GM23248 (cell line): ENCODE data around the gene NUP50. TPM values are rescaled to one million over a fixed set of nuclear protein-coding genes. Genes with fewer than 3 reads are reported as not detected.

Experiments used
- DNase-seq: peaks from one replicate; pipeline ENCODE4 v3.0.0-alpha.2; 2015
- H2AFZ ChIP-seq: fragments of 200-600 bp; sonication (generic); 2 replicates; pipeline ENCODE4 v1.6.1; 2016; ENCODE audit warnings: antibody characterized with exemption
- H3F3A ChIP-seq: fragments of 200-600 bp; sonication (generic); 2 replicates; pipeline ENCODE4 v1.6.1; 2016; ENCODE audit warnings: mild to moderate bottlenecking, antibody characterized with exemption, mixed run types; ENCODE audit not compliant: insufficient read depth
- H3K27ac ChIP-seq: fragments of 200-600 bp; sonication (generic); 2 replicates; pipeline ENCODE4 v1.5.1; 2016; ENCODE audit warnings: mild to moderate bottlenecking
- H3K27me3 ChIP-seq: fragments of 200-600 bp; sonication (generic); replicated peaks from 2 replicates; pipeline ENCODE4 v1.6.1; 2016; ENCODE audit warnings: mild to moderate bottlenecking; ENCODE audit not compliant: insufficient read depth
- H3K36me3 ChIP-seq: fragments of 200-600 bp; sonication (generic); 2 replicates; pipeline ENCODE4 v1.6.1; 2016; ENCODE audit warnings: low read depth, mild to moderate bottlenecking
- H3K4me1 ChIP-seq: fragments of 200-600 bp; sonication (generic); 2 replicates; pipeline ENCODE4 v1.6.1; 2016; ENCODE audit warnings: mild to moderate bottlenecking; ENCODE audit not compliant: insufficient read depth
- H3K4me2 ChIP-seq: fragments of 200-600 bp; sonication (generic); one replicate; pipeline ENCODE4 v1.6.1; 2016; ENCODE audit warnings: mild to moderate bottlenecking; ENCODE audit not compliant: unreplicated experiment
- H3K4me3 ChIP-seq: fragments of 200-600 bp; sonication (generic); 2 replicates; pipeline ENCODE4 v1.5.1; 2016; ENCODE audit warnings: mild to moderate bottlenecking
- H3K79me2 ChIP-seq: fragments of 200-600 bp; sonication (generic); 2 replicates; pipeline ENCODE4 v1.6.1; 2016; ENCODE audit warnings: mild to moderate bottlenecking; ENCODE audit not compliant: insufficient read depth
- H3K9ac ChIP-seq: fragments of 200-600 bp; sonication (generic); 2 replicates; pipeline ENCODE4 v1.6.1; 2016; ENCODE audit warnings: mild to moderate bottlenecking
- H3K9me2 ChIP-seq: fragments of 200-600 bp; sonication (generic); 2 replicates; pipeline ENCODE4 v1.6.1; 2016; ENCODE audit warnings: mixed run types, mild to moderate bottlenecking, moderate library complexity; ENCODE audit not compliant: insufficient read depth
- H3K9me3 ChIP-seq: fragments of 200-600 bp; sonication (generic); one replicate; pipeline ENCODE4 v1.6.1; 2017; ENCODE audit warnings: low read depth
- H4K20me1 ChIP-seq: fragments of 200-600 bp; sonication (generic); 2 replicates; pipeline ENCODE4 v1.6.0; 2016; ENCODE audit not compliant: insufficient read depth
- EZH2 ChIP-seq: fragments of 200-600 bp; sonication (generic); IDR thresholded peaks from 2 replicates; pipeline ENCODE4 v1.6.1; 2018; ENCODE audit warnings: antibody characterized with exemption, mild to moderate bottlenecking; ENCODE audit not compliant: insufficient read depth, poor library complexity, severe bottlenecking
- EZH2phosphoT487 ChIP-seq: fragments of 200-600 bp; sonication (generic); IDR thresholded peaks from 2 replicates; pipeline ENCODE4 v1.6.1; 2018; ENCODE audit warnings: antibody characterized with exemption, moderate library complexity, mild to moderate bottlenecking, low read depth; ENCODE audit not compliant: insufficient read depth
- WGBS, 2 experiments: methylation state at CpG; one replicate each; pipeline ENCODE4 v1.1.6; 2015 to 2017; ENCODE audit warnings: low lambda C conversion rate in 2 of 2, low coverage in 1 of 2; ENCODE audit errors: missing lambda C conversion rate in 2 of 2; 5-methylcytosine and 5-hydroxymethylcytosine counted together
- in situ Hi-C: fragments of 300-500 bp; cut with MboI; formaldehyde crosslinking; loops from 2 replicates; pipeline ENCODE4 v1.15.0; 2020
- polyA plus RNA-seq: library from polyadenylated mRNA; unstranded; fragments of >200 nt; fragmentation: Nextera tagmentation; extraction: Ambion mirVana; gene quantifications from 2 replicates; pipeline ENCODE4 v1.2.1, GENCODE V29; 2016
- total RNA-seq: library from RNA; depleted of rRNA; stranded (reverse); fragments of >200 nt; shearing (Covaris generic); gene quantifications from 2 replicates; pipeline ENCODE4 v1.2.3, GENCODE V29; 2014; rRNA removed

The NUP50 gene, protein sequence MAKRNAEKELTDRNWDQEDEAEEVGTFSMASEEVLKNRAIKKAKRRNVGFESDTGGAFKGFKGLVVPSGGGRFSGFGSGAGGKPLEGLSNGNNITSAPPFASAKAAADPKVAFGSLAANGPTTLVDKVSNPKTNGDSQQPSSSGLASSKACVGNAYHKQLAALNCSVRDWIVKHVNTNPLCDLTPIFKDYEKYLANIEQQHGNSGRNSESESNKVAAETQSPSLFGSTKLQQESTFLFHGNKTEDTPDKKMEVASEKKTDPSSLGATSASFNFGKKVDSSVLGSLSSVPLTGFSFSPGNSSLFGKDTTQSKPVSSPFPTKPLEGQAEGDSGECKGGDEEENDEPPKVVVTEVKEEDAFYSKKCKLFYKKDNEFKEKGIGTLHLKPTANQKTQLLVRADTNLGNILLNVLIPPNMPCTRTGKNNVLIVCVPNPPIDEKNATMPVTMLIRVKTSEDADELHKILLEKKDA
- total RNA-seq (30.8 and 91.7 TPM in 2 replicates), polyA plus RNA-seq (21.1 and 22.3 TPM in 2 replicates)

DNA sequence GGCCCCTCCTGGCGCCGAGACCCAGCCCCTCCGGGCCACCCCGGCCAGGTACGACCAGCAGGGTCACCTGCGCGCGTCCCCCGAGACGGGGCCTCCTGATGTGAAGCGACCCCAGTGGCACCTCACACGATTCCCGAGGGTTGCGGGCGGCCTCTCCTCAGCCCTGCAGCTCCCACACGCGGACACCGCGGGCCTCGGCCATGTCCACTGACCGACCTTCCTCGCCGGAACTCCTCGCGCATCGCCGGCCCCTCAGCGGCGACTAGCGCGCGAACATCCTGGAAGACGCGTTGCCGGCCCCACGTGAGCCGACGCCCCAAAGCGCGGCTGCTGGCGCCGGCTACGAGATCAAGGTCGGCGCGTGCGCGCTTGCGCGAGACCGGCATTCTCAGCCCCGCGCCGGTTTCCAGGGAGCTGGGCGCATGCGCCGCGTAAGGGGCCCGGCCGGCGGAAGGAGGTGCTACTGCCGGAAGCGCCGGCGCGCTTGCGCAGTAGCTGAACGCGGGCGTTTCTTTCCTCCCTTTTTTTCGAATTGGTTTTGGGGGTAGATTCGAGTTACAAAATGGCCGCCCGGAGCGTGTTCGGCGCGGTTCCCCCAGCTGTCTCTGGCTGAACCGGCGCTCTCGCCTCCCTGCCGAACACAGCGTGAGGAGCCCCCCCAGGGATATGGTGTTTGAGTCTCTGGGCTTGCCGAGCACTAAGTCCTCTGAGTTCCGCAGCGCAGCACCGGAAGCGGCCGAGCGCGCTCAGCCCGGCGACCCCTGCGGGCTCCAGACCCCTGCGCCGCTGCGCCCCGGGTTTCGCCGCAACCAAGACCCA lies at the start of gene NUP50:
Gene NUP50 (plus strand): TSS at position 475 of the 819 bp plus-strand sequence. CDS start 4,253 bp downstream, outside the sequence.
- Histone ChIP-seq H3K9me3 (no peaks in the 10 kb centered on the region), H3K79me2 (peaks cover 81% of the 10 kb centered on the region), H3F3A (peaks cover 26% of the 10 kb centered on the region), H4K20me1 (no peaks in the 10 kb centered on the region), H3K4me1 (peaks cover 27% of the 10 kb centered on the region), H3K4me2 (peak within 1 kb of the TSS; percentile 91), H3K9ac (peak within 1 kb of the TSS; percentile 91), H3K27me3 (no peaks in the 10 kb centered on the region), H2AFZ (peak within 1 kb of the TSS; percentile 91), H3K4me3 (peak within 1 kb of the TSS; percentile 88), H3K36me3 (peaks cover 7% of the 10 kb centered on the region; the same call in 1 of the 2 replicates), H3K27ac (peak within 1 kb of the TSS; percentile 73), H3K9me2 (no peaks in the 10 kb centered on the region)
- WGBS, 2 experiments: 0 to 1% methylated on average over 91 of the region's 100 CpGs
- DNase-seq: peak; percentile 99
- in situ Hi-C loops: no loop called here
- TF ChIP-seq EZH2: no peak
- no peak for TF ChIP-seq EZH2phosphoT487

GRCh38 chr22:45120440-45120839 lies 43.3 kb upstream of the NUP50 start:
- TF ChIP-seq EZH2 (no peak), EZH2phosphoT487 (no peak)
- no peaks in the 10 kb centered on the region for H3K9me3 ChIP-seq
- 83 to 87% methylated on average over 9 of the region's 9 CpGs for WGBS, 2 experiments
- no peaks in the 10 kb centered on the region for H3K79me2 ChIP-seq
- no peak overlapping the region for H2AFZ ChIP-seq
- H3K4me2 ChIP-seq: no peak overlapping the region
- peaks cover 10% of the 10 kb centered on the region for H3K4me1 ChIP-seq
- H3K4me3 ChIP-seq: no peak overlapping the region
- no peak overlapping the region for H3K27ac ChIP-seq
- DNase-seq: no peak
- no peak overlapping the region for H3K9ac ChIP-seq
- no peaks in the 10 kb centered on the region for H3K9me2 ChIP-seq
- no peaks in the 10 kb centered on the region for H3K36me3 ChIP-seq
- no peaks in the 10 kb centered on the region for H4K20me1 ChIP-seq
- no peaks in the 10 kb centered on the region for H3K27me3 ChIP-seq
- in situ Hi-C loops: no loop called here
- H3F3A ChIP-seq: peaks cover 15% of the 10 kb centered on the region

DNA sequence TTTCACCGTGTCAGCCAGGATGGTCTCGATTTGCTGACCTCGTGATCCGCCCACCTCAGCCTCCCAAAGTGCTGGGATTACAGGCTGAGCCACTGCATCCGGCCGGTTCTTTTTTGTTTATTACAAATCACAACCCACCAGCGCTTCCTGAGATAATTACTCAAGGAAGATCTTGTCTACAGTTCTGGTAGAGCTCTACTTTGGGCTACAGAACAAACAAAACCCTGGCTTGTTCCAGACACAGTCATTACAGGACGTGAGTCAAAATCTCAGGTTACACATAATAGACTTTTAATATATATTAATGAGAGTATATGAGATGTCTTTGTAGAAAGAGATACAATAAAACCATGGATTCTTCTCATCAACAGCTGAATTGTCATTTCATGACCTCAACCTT lies 42.8 kb upstream of the NUP50 start:
- Histone ChIP-seq H2AFZ (no peak overlapping the region), H3K27me3 (no peaks in the 10 kb centered on the region), H3K9me3 (no peaks in the 10 kb centered on the region), H4K20me1 (no peaks in the 10 kb centered on the region), H3K4me2 (no peak overlapping the region), H3K27ac (no peak overlapping the region), H3K4me1 (peaks cover 14% of the 10 kb centered on the region), H3F3A (peaks cover 18% of the 10 kb centered on the region), H3K4me3 (no peak overlapping the region), H3K79me2 (no peaks in the 10 kb centered on the region), H3K9me2 (no peaks in the 10 kb centered on the region), H3K9ac (no peak overlapping the region), H3K36me3 (no peaks in the 10 kb centered on the region)
- no peak for TF ChIP-seq EZH2
- no peak for TF ChIP-seq EZH2phosphoT487
- no peak for DNase-seq
- 77 to 78% methylated on average over 8 of the region's 8 CpGs for WGBS, 2 experiments
- in situ Hi-C loops: no loop called here

- peak overlapping the region; percentile 32; the same call in 1 of the 2 replicates for H3K9ac ChIP-seq
- H2AFZ ChIP-seq: 0 out of 2 replicates have a peak overlapping the region, but pooled peaks have one; percentile 71
- H4K20me1 ChIP-seq: no peaks in the 10 kb centered on the region
- WGBS, 2 experiments: 36 to 39% methylated on average over 10 of the region's 10 CpGs
- no peaks in the 10 kb centered on the region for H3K79me2 ChIP-seq
- H3K36me3 ChIP-seq: no peaks in the 10 kb centered on the region
- peak overlapping the region; percentile 62 for H3K4me2 ChIP-seq
- no peaks in the 10 kb centered on the region for H3K9me3 ChIP-seq
- H3K4me1 ChIP-seq: peaks cover 27% of the 10 kb centered on the region
- H3K4me3 ChIP-seq: peak overlapping the region; percentile 47; the same call in 1 of the 2 replicates
- TF ChIP-seq EZH2phosphoT487 (no peak), EZH2 (no peak)
- no peaks in the 10 kb centered on the region for H3K27me3 ChIP-seq
- in situ Hi-C loops: no loop called here
- no peak for DNase-seq
- H3F3A ChIP-seq: peaks cover 35% of the 10 kb centered on the region
- peak overlapping the region; percentile 48; the same call in 1 of the 2 replicates for H3K27ac ChIP-seq
- no peaks in the 10 kb centered on the region for H3K9me2 ChIP-seq
Measured at GRCh38 chr22:45124176-45124847, 39.4 kb upstream of the NUP50 start.
